Trophoblast cell (in vitro differentiated cells and primary cell): ENCODE data around the gene BEND2. TPM values are rescaled to one million over a fixed set of nuclear protein-coding genes. Genes with fewer than 3 reads are reported as not detected.
"Not testable (repeated sequence)": the region's sequence is repeated elsewhere in the genome, so short reads cannot be mapped to it uniquely, and the experiment has no call there.

Experiments
- DNase-seq, 2 donors: peaks; one replicate each; pipeline ENCODE4 v3.0.0-alpha.2; 2016
- H2AFZ ChIP-seq: 2 replicates; pipeline ENCODE4 v1.6.1; 2013; ENCODE audit warnings: low read length, moderate library complexity, mild to moderate bottlenecking; ENCODE audit not compliant: insufficient read depth, poor library complexity
- H2AK5ac ChIP-seq: 2 replicates; pipeline ENCODE4 v1.6.1; 2013; ENCODE audit warnings: mild to moderate bottlenecking, low read length
- H2BK120ac ChIP-seq: 2 replicates; pipeline ENCODE4 v1.6.1; 2013; ENCODE audit warnings: low read length, mild to moderate bottlenecking, moderate library complexity; ENCODE audit not compliant: insufficient read depth, poor library complexity
- H2BK12ac ChIP-seq: 2 replicates; pipeline ENCODE4 v1.6.1; 2013; ENCODE audit warnings: mild to moderate bottlenecking, low read length, moderate library complexity
- H2BK5ac ChIP-seq: 2 replicates; pipeline ENCODE4 v1.6.1; 2013; ENCODE audit warnings: low read length, low read depth, moderate library complexity, mild to moderate bottlenecking; ENCODE audit not compliant: poor library complexity
- H3K14ac ChIP-seq: 2 replicates; pipeline ENCODE4 v1.6.1; 2013; ENCODE audit warnings: mild to moderate bottlenecking, low read length
- H3K18ac ChIP-seq: 2 replicates; pipeline ENCODE4 v1.6.1; 2013; ENCODE audit warnings: mild to moderate bottlenecking, low read length
- H3K23ac ChIP-seq: 2 replicates; pipeline ENCODE4 v1.6.1; 2013; ENCODE audit warnings: low read length
- H3K27ac ChIP-seq: 2 replicates; pipeline ENCODE4 v1.5.1; 2013; ENCODE audit warnings: low read depth, mild to moderate bottlenecking, inconsistent platforms, low read length, moderate library complexity
- H3K27me3 ChIP-seq: 2 replicates; pipeline ENCODE4 v1.6.1; 2013; ENCODE audit warnings: inconsistent platforms, mild to moderate bottlenecking, low read length, moderate library complexity; ENCODE audit not compliant: insufficient read depth
- H3K36me3 ChIP-seq, 2 experiments: 1 replicate in 1 of 2; 2 replicates in 1 of 2; pipeline ENCODE4 v1.6.1; 2013; ENCODE audit warnings: low read length in 2 of 2, mild to moderate bottlenecking in 2 of 2, moderate library complexity in 1 of 2; ENCODE audit not compliant: insufficient read depth in 2 of 2, control insufficient read depth in 1 of 2
- H3K4ac ChIP-seq: 2 replicates; pipeline ENCODE4 v1.6.1; 2013; ENCODE audit warnings: low read depth, mild to moderate bottlenecking, low read length, moderate library complexity
- H3K4me1 ChIP-seq, 2 experiments: 1 replicate in 1 of 2; 2 replicates in 1 of 2; pipeline ENCODE4 v1.6.1; 2013; ENCODE audit warnings: low read length in 2 of 2, mild to moderate bottlenecking in 2 of 2, moderate library complexity in 1 of 2; ENCODE audit not compliant: insufficient read depth in 2 of 2, control insufficient read depth in 1 of 2
- H3K4me2 ChIP-seq: 2 replicates; pipeline ENCODE4 v1.6.1; 2013; ENCODE audit warnings: inconsistent platforms, mild to moderate bottlenecking, low read length, moderate library complexity
- H3K4me3 ChIP-seq: 2 replicates; pipeline ENCODE4 v1.5.1; 2013; ENCODE audit warnings: mild to moderate bottlenecking, low read depth, low read length, inconsistent platforms
- H3K79me1 ChIP-seq: one replicate; pipeline ENCODE4 v1.6.1; 2013; ENCODE audit warnings: low read length
- H3K79me2 ChIP-seq: 2 replicates; pipeline ENCODE4 v1.6.1; 2013; ENCODE audit warnings: low read length, mild to moderate bottlenecking; ENCODE audit not compliant: control insufficient read depth, insufficient read depth, poor library complexity
- H3K9ac ChIP-seq: 2 replicates; pipeline ENCODE4 v1.6.1; 2013; ENCODE audit warnings: mild to moderate bottlenecking, low read length
- H3K9me3 ChIP-seq: 2 replicates; pipeline ENCODE4 v1.6.1; 2013; ENCODE audit warnings: low read depth, mild to moderate bottlenecking, control low read depth, inconsistent platforms, low read length; ENCODE audit not compliant: insufficient read depth
- H4K12ac ChIP-seq: 2 replicates; pipeline ENCODE4 v1.6.1; 2013; ENCODE audit warnings: low read depth, mild to moderate bottlenecking, low read length, moderate library complexity
- H4K8ac ChIP-seq: 2 replicates; pipeline ENCODE4 v1.6.1; 2013; ENCODE audit warnings: low read depth, mild to moderate bottlenecking, low read length, moderate library complexity
- H4K91ac ChIP-seq: one replicate; pipeline ENCODE4 v1.6.1; 2013; ENCODE audit warnings: low read depth, mild to moderate bottlenecking, low read length, moderate library complexity
- WGBS: extraction: QIAGEN DNeasy Blood & Tissue Kit; methylation state at CpG from one replicate; pipeline ENCODE4 v1.1.7; 2013; ENCODE audit warnings: missing lambda C conversion rate; ENCODE audit not compliant: insufficient read length, insufficient coverage; ENCODE audit errors: extremely low coverage; 5-methylcytosine and 5-hydroxymethylcytosine counted together
- polyA plus RNA-seq: library from polyadenylated mRNA; stranded (reverse); fragments of 200-250 nt; gene quantifications from 2 replicates; pipeline ENCODE4 v1.2.3, GENCODE V29; 2013

The BEND2 gene
- polyA plus RNA-seq, result not detected in 2 replicates

DNA sequence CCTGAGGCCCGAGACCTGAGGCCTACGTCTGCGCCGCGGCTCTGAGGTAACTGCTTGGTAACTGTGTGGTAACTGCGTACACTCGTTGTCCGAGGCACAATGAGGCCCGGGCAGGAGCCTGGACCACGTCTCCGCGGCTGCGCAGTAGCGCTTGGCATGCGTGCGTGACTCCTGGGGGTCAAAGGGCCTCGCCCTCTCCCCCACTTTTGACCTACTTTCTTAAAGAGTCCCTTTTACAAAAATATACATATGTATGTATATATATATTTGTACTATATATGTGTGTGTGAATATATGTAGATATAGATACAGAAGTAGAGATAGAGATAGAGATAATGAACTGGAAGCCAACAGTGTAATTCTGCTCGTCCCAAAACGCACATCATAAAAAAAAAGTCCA lies at the start of gene BEND2:
TSS of gene BEND2 (minus strand) at position 101 of the 400 bp plus-strand sequence. CDS start 136 bp downstream, outside the sequence.
- H3K36me3 ChIP-seq, result no peaks in the 10 kb centered on the region
- no peak within 1 kb of the TSS for H2BK120ac ChIP-seq
- no peak for DNase-seq

DNA sequence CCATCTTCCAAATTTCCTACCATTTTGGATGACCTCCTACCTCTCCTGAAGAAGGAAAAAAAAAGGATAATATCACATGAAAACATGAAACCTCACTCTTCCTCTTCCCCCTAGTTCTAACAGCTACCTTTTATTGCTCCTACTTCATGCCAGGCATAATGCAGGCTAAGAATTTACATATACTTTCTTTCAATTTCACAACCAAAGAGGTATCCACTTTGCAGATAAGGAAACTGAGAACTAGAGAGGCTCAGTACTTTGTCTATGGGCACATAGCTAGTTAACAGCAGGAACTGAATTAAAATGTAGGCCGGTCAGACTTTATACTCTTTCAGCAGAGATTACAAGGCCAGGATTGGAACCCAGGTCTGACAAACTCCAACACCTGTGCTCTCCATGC lies 34.4 kb upstream of the BEND2 start:
- Histone ChIP-seq H2BK120ac (no peak overlapping the region), H3K18ac (no peak overlapping the region), H3K14ac (no peak overlapping the region), H2AFZ (no peak overlapping the region), H2BK12ac (no peak overlapping the region), H2BK5ac (no peak overlapping the region), H3K27ac (no peak overlapping the region), H3K9me3 (no peaks in the 10 kb centered on the region), H4K91ac (no peak overlapping the region), H3K36me3 (no peaks in the 10 kb centered on the region), H3K4me3 (no peak overlapping the region), H2AK5ac (no peak overlapping the region), H3K79me1 (no peaks in the 10 kb centered on the region), H3K4me1 (no peaks in the 10 kb centered on the region), H3K79me2 (no peaks in the 10 kb centered on the region), H3K4ac (no peak overlapping the region), H4K8ac (no peak overlapping the region), H3K9ac (no peak overlapping the region), H3K27me3 (no peaks in the 10 kb centered on the region), H4K12ac (no peak overlapping the region), H3K4me2 (no peak overlapping the region), H3K23ac (no peak overlapping the region)
- no peak for DNase-seq
- no CpG with 5 or more reads among the region's 1 CpG for WGBS

More for the DNA sequence above, at the start of gene BEND2:
- no peak within 1 kb of the TSS for H4K8ac ChIP-seq
- no peak within 1 kb of the TSS for H2BK5ac ChIP-seq
- no peak within 1 kb of the TSS for H3K4me3 ChIP-seq
- H3K79me2 ChIP-seq, result no peaks in the 10 kb centered on the region
- no peaks in the 10 kb centered on the region for H3K4me1 ChIP-seq
- WGBS, result no CpG with 5 or more reads among the region's 19 CpGs
- H3K4me2 ChIP-seq, result no peak within 1 kb of the TSS
- H3K27me3 ChIP-seq, result no peaks in the 10 kb centered on the region
- H2AK5ac ChIP-seq, result no peak within 1 kb of the TSS
- no peak within 1 kb of the TSS for H2BK12ac ChIP-seq
- H3K9ac ChIP-seq, result no peak within 1 kb of the TSS
- H3K79me1 ChIP-seq, result no peaks in the 10 kb centered on the region
- H3K14ac ChIP-seq, result no peak within 1 kb of the TSS
- H2AFZ ChIP-seq, result no peak within 1 kb of the TSS
- H4K91ac ChIP-seq, result no peak within 1 kb of the TSS
- no peak within 1 kb of the TSS for H3K23ac ChIP-seq
- H3K4ac ChIP-seq, result no peak within 1 kb of the TSS
- no peak within 1 kb of the TSS for H4K12ac ChIP-seq
- H3K9me3 ChIP-seq, result no peaks in the 10 kb centered on the region
- no peak within 1 kb of the TSS for H3K18ac ChIP-seq
- no peak within 1 kb of the TSS for H3K27ac ChIP-seq

DNA sequence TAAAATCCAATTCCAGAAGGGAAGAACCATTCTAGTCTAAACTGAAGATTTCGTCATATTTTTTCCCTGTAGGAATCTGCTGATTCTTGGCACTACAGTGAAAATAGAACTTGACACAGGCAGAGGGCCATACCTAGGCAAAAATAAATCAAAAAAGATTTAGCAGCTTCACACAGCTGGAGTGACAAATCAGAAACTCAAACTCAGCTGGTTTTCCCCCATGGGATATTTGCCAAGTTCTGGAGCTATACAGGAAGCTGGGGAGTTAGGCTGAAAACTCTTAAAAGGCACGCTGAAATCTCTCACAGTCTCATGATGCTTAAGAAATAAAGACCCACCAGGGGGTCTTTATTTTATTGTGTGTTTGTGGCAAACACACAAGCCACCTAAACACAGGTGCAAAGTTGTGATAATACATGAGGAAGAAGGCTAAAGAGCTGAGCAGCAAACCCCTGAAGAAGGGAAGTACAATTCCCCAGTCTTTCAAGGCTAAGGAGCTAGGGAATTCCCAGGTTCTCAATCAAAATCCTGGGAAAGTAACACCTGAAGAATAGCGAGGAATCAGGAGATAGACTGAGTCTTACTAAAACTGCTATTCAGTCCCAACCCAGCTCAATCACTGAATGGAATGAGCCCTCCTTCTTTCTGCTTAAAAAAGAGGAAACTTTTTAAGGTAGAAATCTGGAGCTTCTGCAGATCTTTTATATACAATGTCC lies 32.1 kb upstream of the BEND2 start:
- H3K4me1 ChIP-seq, result no peaks in the 10 kb centered on the region
- H4K12ac ChIP-seq, result no peak overlapping the region
- no peak overlapping the region for H3K4me3 ChIP-seq
- H2BK5ac ChIP-seq, result no peak overlapping the region
- H3K36me3 ChIP-seq, result no peaks in the 10 kb centered on the region
- no peaks in the 10 kb centered on the region for H3K9me3 ChIP-seq
- no peak overlapping the region for H2AFZ ChIP-seq
- no peak overlapping the region for H2AK5ac ChIP-seq
- no peak overlapping the region for H3K14ac ChIP-seq
- H3K79me2 ChIP-seq, result no peaks in the 10 kb centered on the region
- no peak for DNase-seq
- no peak overlapping the region for H2BK120ac ChIP-seq
- H2BK12ac ChIP-seq, result no peak overlapping the region
- no peak overlapping the region for H3K9ac ChIP-seq
- no peak overlapping the region for H4K8ac ChIP-seq
- H3K27ac ChIP-seq, result no peak overlapping the region
- H3K4ac ChIP-seq, result no peak overlapping the region
- H3K79me1 ChIP-seq, result no peaks in the 10 kb centered on the region
- WGBS, result no CpG with 5 or more reads among the region's 3 CpGs
- no peaks in the 10 kb centered on the region for H3K27me3 ChIP-seq
- no peak overlapping the region for H3K4me2 ChIP-seq
- no peak overlapping the region for H3K23ac ChIP-seq
- H3K18ac ChIP-seq, result no peak overlapping the region
- no peak overlapping the region for H4K91ac ChIP-seq

- not testable (repeated sequence) for H2BK120ac ChIP-seq, H2BK5ac ChIP-seq, H3K4me1 ChIP-seq, H3K79me2 ChIP-seq, H3K27me3 ChIP-seq, H3K79me1 ChIP-seq, DNase-seq, H4K91ac ChIP-seq, H3K14ac ChIP-seq, H3K27ac ChIP-seq, H3K9me3 ChIP-seq, H4K12ac ChIP-seq, H2BK12ac ChIP-seq, H3K4me2 ChIP-seq, H3K4ac ChIP-seq, H4K8ac ChIP-seq, H3K36me3 ChIP-seq, H3K9ac ChIP-seq, H3K18ac ChIP-seq, H3K4me3 ChIP-seq, H2AK5ac ChIP-seq, H3K23ac ChIP-seq, H2AFZ ChIP-seq
- WGBS, result no CpG with 5 or more reads among the region's 21 CpGs
These were observed 9.0 kb upstream of the BEND2 start for GRCh38 chrX:18229646-18230045.
